ENCODE measurements around the gene ATOSB.
"Not testable (repeated sequence)": the region's sequence is repeated elsewhere in the genome, so short reads cannot be mapped to it uniquely, and the experiment has no call there.

Gene ATOSB

GRCh38 chr9:35115680-35116538 is at the start of gene ATOSB:
TSS of gene ATOSB (minus strand) at chr9:35115862. CDS start at chr9:35108274, 7,588 bp downstream.
- DNase-seq (ENCODE audit: low read depth) = peak; percentile 87

GRCh38 chr9:35164711-35165110 is 49.0 kb upstream of the ATOSB start:
- no peak for DNase-seq (ENCODE audit: low read depth)

GRCh38 chr9:35163413-35163812 is 47.8 kb upstream of the ATOSB start:
- DNase-seq (ENCODE audit: low read depth) = no peak

GRCh38 chr9:35162605-35163315 is 47.1 kb upstream of the ATOSB start:
- no peak for DNase-seq (ENCODE audit: low read depth)

GRCh38 chr9:35161713-35162604 is 46.3 kb upstream of the ATOSB start, which contains the start of gene UNC13B:
TSS of gene UNC13B (plus strand) at chr9:35162009. CDS start at chr9:35162284, 275 bp downstream.
- peak; percentile 69 for DNase-seq (ENCODE audit: low read depth)

- DNase-seq (ENCODE audit: low read depth) = no peak
Observed at GRCh38 chr9:35158501-35159280, 43.0 kb upstream of the ATOSB start.

- DNase-seq (ENCODE audit: low read depth) = not testable (repeated sequence)
Observed at GRCh38 chr9:35157836-35158235, 42.2 kb upstream of the ATOSB start.

- DNase-seq (ENCODE audit: low read depth) = no peak
Observed at GRCh38 chr9:35156781-35157180, 41.1 kb upstream of the ATOSB start.

GRCh38 chr9:35152926-35153325 is 37.3 kb upstream of the ATOSB start:
- no peak for DNase-seq (ENCODE audit: low read depth)

- DNase-seq (ENCODE audit: low read depth) = not testable (repeated sequence)
Observed at GRCh38 chr9:35147941-35148563, 32.4 kb upstream of the ATOSB start.

- DNase-seq (ENCODE audit: low read depth) = no peak
Observed at GRCh38 chr9:35142037-35142436, 26.4 kb upstream of the ATOSB start.

- DNase-seq (ENCODE audit: low read depth) = no peak
Observed at GRCh38 chr9:35140093-35140492, 24.4 kb upstream of the ATOSB start.

- DNase-seq (ENCODE audit: low read depth) = no peak
Observed at GRCh38 chr9:35136866-35137265, 21.2 kb upstream of the ATOSB start.

- DNase-seq (ENCODE audit: low read depth) = no peak
Observed at GRCh38 chr9:35135988-35136387, 20.3 kb upstream of the ATOSB start.

- no peak for DNase-seq (ENCODE audit: low read depth)
Observed at GRCh38 chr9:35134920-35135319, 19.3 kb upstream of the ATOSB start.

GRCh38 chr9:35116898-35117551 is 1.4 kb upstream of the ATOSB start:
- peak; percentile 82 for DNase-seq (ENCODE audit: low read depth)

- DNase-seq (ENCODE audit: low read depth) = no peak
Observed at GRCh38 chr9:35116539-35116897, 856 bp upstream of the ATOSB start.

- no peak for DNase-seq (ENCODE audit: low read depth)
Observed at GRCh38 chr9:35114840-35115628, 628 bp downstream of the ATOSB start.

GRCh38 chr9:35114113-35114839 is 1.4 kb downstream of the ATOSB start:
- DNase-seq (ENCODE audit: low read depth) = peak; percentile 43

All from activated T-cell treated with anti-CD3 and anti-CD28 coated beads for 1 hour (primary cell).